BE2C (cell line): Measurements from ENCODE around the gene ANGPTL2.

Source experiments
- DNase-seq: peaks from one replicate; pipeline ENCODE4 v3.0.0-alpha.2; 2020
- H3K27me3 ChIP-seq: fragments of 250-450 bp; sonication (Bioruptor Pico); 2 replicates; pipeline ENCODE4 v1.5.1; 2020; ENCODE audit warnings: mild to moderate bottlenecking
- H3K36me3 ChIP-seq: fragments of 250-450 bp; sonication (Bioruptor Pico); 2 replicates; pipeline ENCODE4 v1.5.1; 2020; ENCODE audit warnings: mild to moderate bottlenecking
- H3K4me1 ChIP-seq: fragments of 250-450 bp; sonication (Bioruptor Pico); 2 replicates; pipeline ENCODE4 v1.5.1; 2020
- H3K4me3 ChIP-seq: 2 replicates; pipeline ENCODE4 v1.5.1; 2011; ENCODE audit warnings: low read depth, low read length
- H3K9me3 ChIP-seq: fragments of 250-450 bp; sonication (Bioruptor Pico); 2 replicates; pipeline ENCODE4 v1.5.1; 2020
- CTCF ChIP-seq: IDR thresholded peaks from 2 replicates; pipeline ENCODE4 v1.5.1; 2012; ENCODE audit warnings: mild to moderate bottlenecking, low read depth, low read length

ANGPTL2 gene

DNA sequence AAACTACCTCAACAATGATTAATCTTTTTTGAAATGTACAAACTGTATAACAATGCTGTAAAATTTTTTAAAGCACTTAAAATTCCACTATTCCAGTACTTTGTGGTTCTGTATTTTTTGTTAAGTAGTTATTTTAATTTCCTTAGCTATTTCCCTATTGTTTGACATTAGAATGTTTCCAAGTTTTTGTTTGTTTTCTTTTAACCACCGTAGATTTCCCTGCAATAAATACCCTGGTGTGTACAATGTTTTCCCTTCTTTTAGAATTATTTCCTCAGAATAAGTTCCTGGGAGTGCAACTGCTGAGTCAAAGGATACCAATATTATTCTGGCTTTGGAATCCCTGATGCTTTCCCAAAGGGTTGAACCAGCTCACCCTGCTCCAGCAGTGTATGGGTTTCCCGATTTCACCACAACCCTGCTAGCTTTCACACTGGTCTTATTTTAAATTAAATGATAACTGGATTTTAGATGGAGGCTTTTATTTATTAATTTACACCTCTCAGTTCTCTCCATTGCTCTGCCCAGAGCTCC is 20.6 kb upstream of the ANGPTL2 start:
- no peak for DNase-seq
- Histone ChIP-seq H3K4me1 (no peaks in the 10 kb centered on the region), H3K9me3 (no peaks in the 10 kb centered on the region), H3K27me3 (no peaks in the 10 kb centered on the region), H3K36me3 (no peaks in the 10 kb centered on the region), H3K4me3 (no peak overlapping the region)
- TF ChIP-seq CTCF, result no peak

GRCh38 chr9:127142291-127142690 is 19.9 kb upstream of the ANGPTL2 start:
- H3K36me3 ChIP-seq, result no peaks in the 10 kb centered on the region
- no peak for TF ChIP-seq CTCF
- no peaks in the 10 kb centered on the region for H3K4me1 ChIP-seq
- no peaks in the 10 kb centered on the region for H3K9me3 ChIP-seq
- H3K4me3 ChIP-seq, result no peak overlapping the region
- no peaks in the 10 kb centered on the region for H3K27me3 ChIP-seq
- DNase-seq, result no peak

DNA sequence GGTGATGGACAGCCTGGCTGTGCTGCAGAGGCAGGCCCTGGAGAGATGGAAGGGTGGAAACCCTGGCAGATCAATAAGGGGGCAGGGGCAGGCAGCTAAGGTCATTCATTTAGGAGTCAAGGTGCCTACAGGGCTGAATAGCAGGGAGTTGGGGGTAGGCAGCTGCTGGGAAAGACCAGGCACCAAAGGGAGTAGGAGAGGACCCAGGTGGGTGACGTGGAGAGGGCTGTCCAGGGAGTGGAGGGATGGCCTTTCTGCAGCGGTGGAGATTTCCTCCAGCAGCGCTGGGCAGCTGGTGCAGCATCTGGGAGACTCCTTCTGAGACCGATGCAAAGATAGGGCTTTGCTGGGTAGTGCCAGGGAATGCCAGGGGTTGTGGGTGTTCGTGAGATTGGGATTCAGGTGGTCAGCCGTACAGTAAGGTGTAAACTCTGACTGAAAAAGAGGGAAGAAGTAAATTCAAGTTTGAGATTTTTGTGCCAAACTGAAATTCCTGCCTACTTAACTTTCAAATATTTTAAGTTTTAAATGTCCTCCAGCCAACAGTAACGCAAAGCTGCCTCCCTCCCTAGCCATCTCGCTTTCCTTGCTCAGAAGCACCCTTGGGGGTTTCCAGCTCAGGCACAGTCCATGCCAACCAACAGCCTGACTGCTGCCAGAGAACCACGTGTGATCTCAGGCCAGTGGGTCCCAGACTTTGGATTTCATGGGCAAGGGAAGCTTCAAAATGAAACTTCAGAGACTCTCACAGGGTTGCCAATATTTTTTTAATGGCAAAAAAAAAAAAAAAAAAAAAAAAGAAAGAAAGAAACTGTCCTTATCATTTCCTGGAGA is 18.6 kb upstream of the ANGPTL2 start:
- Histone ChIP-seq H3K4me3 (no peak overlapping the region), H3K9me3 (no peaks in the 10 kb centered on the region), H3K36me3 (no peaks in the 10 kb centered on the region), H3K4me1 (no peaks in the 10 kb centered on the region), H3K27me3 (no peaks in the 10 kb centered on the region)
- DNase-seq, result no peak
- TF ChIP-seq CTCF, result no peak

DNA sequence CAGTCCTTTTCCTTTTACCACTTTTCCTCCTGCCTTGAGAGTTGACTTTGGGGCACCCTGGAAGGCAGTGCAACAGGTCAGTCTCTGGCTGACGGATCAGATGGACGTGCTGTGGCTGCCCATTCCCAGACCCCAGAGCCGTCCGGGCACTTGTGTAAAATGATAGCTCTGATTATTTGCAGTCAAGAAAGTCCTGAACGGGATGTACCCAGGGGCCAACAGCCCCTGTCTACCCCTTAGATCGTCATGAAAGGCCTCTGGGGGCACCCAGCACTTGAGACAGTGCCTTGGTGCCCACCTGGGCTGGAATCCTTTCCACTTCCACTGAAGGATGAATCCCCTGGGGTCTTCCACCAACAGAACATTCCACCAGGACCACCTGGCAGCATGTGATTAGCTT is 17.7 kb upstream of the ANGPTL2 start:
- Histone ChIP-seq H3K4me3 (no peak overlapping the region), H3K36me3 (no peaks in the 10 kb centered on the region), H3K27me3 (no peaks in the 10 kb centered on the region), H3K9me3 (no peaks in the 10 kb centered on the region), H3K4me1 (no peaks in the 10 kb centered on the region)
- no peak for TF ChIP-seq CTCF
- DNase-seq, result no peak

DNA sequence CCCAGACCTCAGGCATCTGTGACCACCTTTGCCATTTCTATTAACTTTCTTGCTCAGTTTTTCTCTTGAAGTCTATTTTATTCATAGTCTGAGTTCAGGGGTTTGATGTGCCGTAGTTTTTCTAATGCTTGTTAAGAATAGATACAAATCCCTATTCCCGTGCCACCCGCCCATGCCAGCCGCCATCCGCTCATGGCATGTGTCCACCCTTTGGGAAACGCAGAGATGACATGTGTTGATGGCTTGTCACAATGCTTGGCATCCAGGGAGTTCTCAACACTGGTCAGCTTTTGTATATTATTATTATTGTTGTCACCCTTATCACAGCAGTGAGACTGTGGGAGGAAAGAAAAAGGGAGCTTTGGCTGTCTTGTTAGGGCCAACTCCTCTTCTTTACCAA is 17.3 kb upstream of the ANGPTL2 start:
- Histone ChIP-seq H3K4me1 (no peaks in the 10 kb centered on the region), H3K27me3 (no peaks in the 10 kb centered on the region), H3K9me3 (no peaks in the 10 kb centered on the region), H3K4me3 (no peak overlapping the region), H3K36me3 (no peaks in the 10 kb centered on the region)
- TF ChIP-seq CTCF, result no peak
- DNase-seq, result no peak

DNA sequence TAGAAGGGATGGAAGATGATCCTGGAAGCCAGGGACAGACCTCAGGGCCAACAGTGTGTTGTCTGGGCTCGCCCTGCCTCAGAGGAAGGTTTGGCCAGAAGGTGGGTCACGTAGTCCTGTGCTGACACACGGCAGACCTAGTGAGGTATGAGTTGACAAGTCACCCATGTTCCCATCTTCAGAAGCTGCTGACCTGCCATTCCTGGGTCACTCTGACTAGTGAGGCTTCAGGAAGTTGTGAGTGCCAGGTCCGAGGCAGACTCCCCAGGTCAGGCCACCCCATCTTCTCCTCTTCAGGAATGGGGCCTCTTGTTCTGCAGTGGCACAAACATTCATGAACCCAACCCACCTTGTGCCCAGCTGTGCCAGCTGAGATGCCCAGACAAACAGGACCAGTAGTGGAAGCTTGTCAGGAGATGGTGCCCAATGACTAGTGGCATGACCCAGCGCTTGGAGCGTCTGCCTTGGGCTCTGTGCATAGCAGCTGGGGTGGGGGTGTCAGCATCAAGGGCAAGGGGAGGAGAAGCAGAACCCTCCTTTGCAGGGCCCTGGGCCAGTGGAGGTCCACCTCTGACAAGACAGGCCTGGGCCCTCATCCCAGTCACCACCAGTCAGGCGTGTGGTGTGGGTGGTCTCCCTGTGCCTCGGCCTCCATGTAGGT is 16.8 kb upstream of the ANGPTL2 start:
- Histone ChIP-seq H3K27me3 (no peaks in the 10 kb centered on the region), H3K36me3 (no peaks in the 10 kb centered on the region), H3K9me3 (no peaks in the 10 kb centered on the region), H3K4me1 (no peaks in the 10 kb centered on the region), H3K4me3 (no peak overlapping the region)
- TF ChIP-seq CTCF, result no peak
- DNase-seq, result no peak
